B cell (primary cell): Measurements from ENCODE around the gene SHROOM2. TPM values are rescaled to one million over a fixed set of nuclear protein-coding genes. Genes with fewer than 3 reads are reported as not detected.

ENCODE experiments used
- ATAC-seq: fragments of 200-7000 bp; cut with Tn5 transposase; one replicate; pipeline ENCODE4 v1.10.0; 2021; ENCODE audit warnings: low read depth, mild to moderate bottlenecking, moderate number of reproducible peaks, moderate library complexity
- CTCF ChIA-PET: fragments of 350-600 bp; sonication (Branson Sonifier 250); formaldehyde crosslinking; loops from one replicate; lab custom pipeline; 2021; ENCODE audit warnings: antibody characterized with exemption, inconsistent platforms; lab: Charles Lee
- POLR2A ChIA-PET: fragments of 350-600 bp; sonication (Branson Sonifier 250); formaldehyde crosslinking; loops from one replicate; lab custom pipeline; 2021; ENCODE audit warnings: antibody characterized with exemption; lab: Charles Lee
- DNase-seq: peaks from one replicate; pipeline ENCODE4 v3.0.0; 2013
- H2AFZ ChIP-seq: 2 replicates; pipeline ENCODE4 v1.6.1; 2012; ENCODE audit warnings: mild to moderate bottlenecking, low read depth, low read length; ENCODE audit not compliant: insufficient read depth, poor library complexity, severe bottlenecking
- H3K27ac ChIP-seq, 2 donors: 1 replicate in 1 of 2; 2 replicates in 1 of 2; pipeline ENCODE4 v1.5.1; 2012 to 2013; ENCODE audit warnings: low read length in 2 of 2, mild to moderate bottlenecking in 2 of 2, moderate library complexity in 1 of 2
- H3K27me3 ChIP-seq, 4 experiments: fragments of 200-600 bp in 1 of 4; sonication (generic) in 1 of 4; replicated peaks in 1 of 4; 1 replicate in 2 of 4; 2 replicates in 2 of 4; pipeline versions ENCODE4 v1.6.1 to v1.7.0; 2013 to 2016; ENCODE audit warnings: low read length in 3 of 4, mild to moderate bottlenecking in 2 of 4, mixed read lengths in 1 of 4, moderate library complexity in 1 of 4; ENCODE audit not compliant: insufficient read depth in 4 of 4, control insufficient read depth in 3 of 4; ENCODE audit errors: control extremely low read depth in 1 of 4
- H3K36me3 ChIP-seq, 2 experiments: replicated peaks in 1 of 2; 1 replicate in 1 of 2; 2 replicates in 1 of 2; pipeline versions ENCODE4 v1.6.1 to v1.7.1; 2013; ENCODE audit warnings: low read length in 1 of 2; ENCODE audit not compliant: insufficient read depth in 2 of 2, control insufficient read depth in 1 of 2; ENCODE audit errors: control extremely low read depth in 1 of 2, extremely low read depth in 1 of 2
- H3K4me1 ChIP-seq, 2 donors: fragments of 200-600 bp in 1 of 2; sonication (generic) in 1 of 2; 1 replicate in 1 of 2; 2 replicates in 1 of 2; pipeline versions ENCODE4 v1.5.1 to v1.6.1; 2013 to 2017; ENCODE audit warnings: low read length in 2 of 2; ENCODE audit not compliant: control insufficient read depth in 2 of 2, insufficient read depth in 2 of 2
- H3K4me2 ChIP-seq: replicated peaks from 2 replicates; pipeline ENCODE3; 2012; ENCODE audit warnings: mild to moderate bottlenecking, low read depth, low read length; ENCODE audit not compliant: poor library complexity, severe bottlenecking
- H3K4me3 ChIP-seq, 5 experiments: fragments of 200-600 bp in 1 of 5; sonication (generic) in 1 of 5; 1 replicate in 3 of 5; 2 replicates in 2 of 5; pipeline versions ENCODE4 v1.5.1 to v1.7.0; 2011 to 2016; ENCODE audit warnings: low read length in 4 of 5, mild to moderate bottlenecking in 4 of 5, low read depth in 2 of 5, control low read depth in 1 of 5, moderate library complexity in 1 of 5; ENCODE audit not compliant: insufficient read depth in 1 of 5; ENCODE audit errors: control extremely low read depth in 1 of 5, extremely low read depth in 1 of 5
- H3K79me2 ChIP-seq: fragments of 200-600 bp; sonication (generic); one replicate; pipeline ENCODE4 v1.6.0; 2016; ENCODE audit warnings: low read length; ENCODE audit not compliant: control insufficient read depth, insufficient read depth
- H3K9ac ChIP-seq: fragments of 200-600 bp; sonication (generic); 2 replicates; pipeline ENCODE4 v1.6.1; 2017; ENCODE audit warnings: mild to moderate bottlenecking, low read length, moderate library complexity
- H3K9me3 ChIP-seq, 3 donors: one replicate each; pipeline versions ENCODE4 v1.6.1 to v1.7.1; 2013; ENCODE audit warnings: low read length in 2 of 3; ENCODE audit not compliant: control insufficient read depth in 2 of 3, insufficient read depth in 1 of 3; ENCODE audit errors: control extremely low read depth in 1 of 3
- H4K20me1 ChIP-seq: 2 replicates; pipeline ENCODE4 v1.6.0; 2012; ENCODE audit warnings: mild to moderate bottlenecking, low read length; ENCODE audit not compliant: insufficient read depth, control insufficient read depth, poor library complexity, severe bottlenecking
- H3K27ac Mint-ChIP-seq: one replicate; pipeline ENCODE4 v1.8.0; 2021; ENCODE audit warnings: mixed read lengths
- H3K27me3 Mint-ChIP-seq: one replicate; pipeline ENCODE4 v1.8.0; 2021; ENCODE audit warnings: mixed read lengths
- H3K4me1 Mint-ChIP-seq: one replicate; pipeline ENCODE4 v1.8.0; 2021; ENCODE audit warnings: mixed read lengths
- H3K4me3 Mint-ChIP-seq: one replicate; pipeline ENCODE4 v1.8.0; 2021; ENCODE audit warnings: mixed read lengths
- H3K9me3 Mint-ChIP-seq: one replicate; pipeline ENCODE4 v1.8.0; 2022; ENCODE audit warnings: mixed read lengths; ENCODE audit not compliant: insufficient read depth
- EZH2 ChIP-seq: IDR thresholded peaks from 2 replicates; pipeline ENCODE4 v1.6.1; 2012; ENCODE audit warnings: borderline replicate concordance, low read depth, mild to moderate bottlenecking, moderate library complexity, low read length; ENCODE audit not compliant: insufficient read depth, poor library complexity, severe bottlenecking
- WGBS: methylation state at CpG from one replicate; pipeline ENCODE4 v1.1.5; 2013; ENCODE audit warnings: missing lambda C conversion rate; ENCODE audit not compliant: insufficient coverage; 5-methylcytosine and 5-hydroxymethylcytosine counted together
- intact Hi-C: fragments of 100-400 bp; cut with micrococcal nuclease; formaldehyde crosslinking; loops from one replicate; pipeline ENCODE4 v1.10.0; 2022
- polyA plus RNA-seq: library from polyadenylated mRNA; depleted of rRNA; stranded (reverse); fragments of >200 nt; gene quantifications from 2 replicates; pipeline ENCODE4 v1.2.3, GENCODE V29; 2012
- total RNA-seq, 2 donors: library from RNA; stranded (reverse); fragments of 120-200 nt in 1 of 2; gene quantifications; 1 replicate in 1 of 2; 2 replicates in 1 of 2; pipeline versions ENCODE4 v1.2.3 to v1.2.4, GENCODE V29; 2013 to 2022
- TF ChIP-seq, protein P1 (sequence below): fragments of 200-600 bp; IDR thresholded peaks from one replicate; pipeline ENCODE4 v1.8.0; 2022; ENCODE audit warnings: antibody characterized with exemption, mild to moderate bottlenecking

SHROOM2 gene
- total and polyA plus RNA-seq, 2 donors (not counting 1 experiment from before 2014, with no cell fraction given) = not detected

DNA sequence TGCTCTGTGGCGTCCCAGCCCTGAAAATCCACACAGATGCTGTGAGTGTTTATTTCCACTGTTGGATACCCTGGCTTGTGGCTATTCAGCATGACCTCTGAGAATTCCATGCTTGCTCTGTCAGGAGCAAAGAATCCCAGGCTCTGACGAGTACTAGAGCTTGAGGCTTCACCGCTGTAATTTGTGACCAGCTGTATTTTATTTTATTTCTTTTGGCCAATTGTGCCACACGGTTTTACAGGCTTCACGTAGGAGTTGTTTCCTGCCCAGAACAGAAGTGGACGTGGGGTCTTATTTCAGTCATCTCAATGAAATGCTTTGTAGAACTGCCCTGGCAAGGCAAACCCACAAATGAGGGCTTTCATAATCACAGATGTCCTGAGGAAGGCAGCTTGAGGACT, 111.5 kb downstream of the SHROOM2 start:
- Histone ChIP-seq H4K20me1 (no peaks in the 10 kb centered on the region), H3K27me3 (no peaks in the 10 kb centered on the region), H3K9me3 (no peaks in the 10 kb centered on the region), H3K4me3 (no peak overlapping the region), H3K9ac (no peak overlapping the region), H3K36me3 (no peaks in the 10 kb centered on the region), H3K27ac (no peak overlapping the region), H3K4me2 (no peak overlapping the region), H3K4me1 (no peaks in the 10 kb centered on the region), H3K79me2 (no peaks in the 10 kb centered on the region), H2AFZ (no peak overlapping the region)
- intact Hi-C loops = no loop called here
- no peak for DNase-seq
- H3K4me3 Mint-ChIP-seq = no peak overlapping the region
- no peak overlapping the region for H3K27ac Mint-ChIP-seq
- H3K27me3 Mint-ChIP-seq = peaks cover 7% of the 10 kb centered on the region
- ChIA-PET CTCF (no interaction called here), POLR2A (interaction anchor here (0.7 kb wide), 1 partner anchor 217 kb away, joined by 7 read pairs; no protein-coding TSS in a partner anchor)
- H3K4me1 Mint-ChIP-seq = no peaks in the 10 kb centered on the region
- ATAC-seq = no peak
- no CpG with 5 or more reads among the region's 6 CpGs for WGBS
- H3K9me3 Mint-ChIP-seq = no peaks in the 10 kb centered on the region
- no peak for TF ChIP-seq EZH2
- TF ChIP-seq, protein P1, sequence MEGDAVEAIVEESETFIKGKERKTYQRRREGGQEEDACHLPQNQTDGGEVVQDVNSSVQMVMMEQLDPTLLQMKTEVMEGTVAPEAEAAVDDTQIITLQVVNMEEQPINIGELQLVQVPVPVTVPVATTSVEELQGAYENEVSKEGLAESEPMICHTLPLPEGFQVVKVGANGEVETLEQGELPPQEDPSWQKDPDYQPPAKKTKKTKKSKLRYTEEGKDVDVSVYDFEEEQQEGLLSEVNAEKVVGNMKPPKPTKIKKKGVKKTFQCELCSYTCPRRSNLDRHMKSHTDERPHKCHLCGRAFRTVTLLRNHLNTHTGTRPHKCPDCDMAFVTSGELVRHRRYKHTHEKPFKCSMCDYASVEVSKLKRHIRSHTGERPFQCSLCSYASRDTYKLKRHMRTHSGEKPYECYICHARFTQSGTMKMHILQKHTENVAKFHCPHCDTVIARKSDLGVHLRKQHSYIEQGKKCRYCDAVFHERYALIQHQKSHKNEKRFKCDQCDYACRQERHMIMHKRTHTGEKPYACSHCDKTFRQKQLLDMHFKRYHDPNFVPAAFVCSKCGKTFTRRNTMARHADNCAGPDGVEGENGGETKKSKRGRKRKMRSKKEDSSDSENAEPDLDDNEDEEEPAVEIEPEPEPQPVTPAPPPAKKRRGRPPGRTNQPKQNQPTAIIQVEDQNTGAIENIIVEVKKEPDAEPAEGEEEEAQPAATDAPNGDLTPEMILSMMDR = no peak

DNA sequence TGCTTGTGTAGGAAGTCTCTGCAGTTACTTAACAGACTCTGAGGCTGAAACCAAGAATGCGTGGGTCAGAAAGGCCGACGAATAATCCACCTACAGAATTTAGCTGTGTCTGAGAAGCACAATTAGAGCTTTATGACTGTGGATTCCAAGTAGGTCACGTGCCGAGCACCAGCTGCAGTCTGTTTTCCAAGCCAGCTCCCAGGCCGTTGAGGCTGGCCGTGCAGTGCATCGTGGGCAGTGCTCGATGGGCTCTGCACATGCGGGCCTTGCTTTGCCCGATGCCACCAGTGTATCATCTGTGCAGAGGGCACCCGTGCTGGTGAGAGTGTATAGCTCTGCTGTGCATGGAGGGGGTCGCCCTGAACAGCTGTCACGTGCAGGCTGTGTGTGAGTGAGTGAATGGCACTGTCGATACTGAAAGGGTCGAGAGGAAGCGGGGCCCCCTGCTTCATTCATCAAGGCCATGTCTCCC, 113.4 kb downstream of the SHROOM2 start:
- no peak overlapping the region for H2AFZ ChIP-seq
- no peaks in the 10 kb centered on the region for H3K4me1 ChIP-seq
- Mint-ChIP-seq H3K9me3 (no peaks in the 10 kb centered on the region), H3K27ac (no peak overlapping the region), H3K4me3 (no peak overlapping the region), H3K27me3 (peaks cover 7% of the 10 kb centered on the region), H3K4me1 (no peaks in the 10 kb centered on the region)
- intact Hi-C loops = no loop called here
- no peak overlapping the region for H3K4me2 ChIP-seq
- no peaks in the 10 kb centered on the region for H3K36me3 ChIP-seq
- no peaks in the 10 kb centered on the region for H3K9me3 ChIP-seq
- no peak overlapping the region for H3K27ac ChIP-seq
- no peaks in the 10 kb centered on the region for H4K20me1 ChIP-seq
- TF ChIP-seq EZH2 = no peak
- TF ChIP-seq, protein P1 = no peak
- CTCF ChIA-PET = no interaction called here
- H3K4me3 ChIP-seq = no peak overlapping the region
- no peak overlapping the region for H3K9ac ChIP-seq
- no peaks in the 10 kb centered on the region for H3K79me2 ChIP-seq
- POLR2A ChIA-PET = no interaction called here
- ATAC-seq (no peak), DNase-seq (no peak)
- no peaks in the 10 kb centered on the region for H3K27me3 ChIP-seq
- 94% methylated on average over 7 of the region's 17 CpGs for WGBS
